NCI-H1092 (cell line): ENCODE measurements around the gene TYW1.
"Not testable (repeated sequence)": the region's sequence is repeated elsewhere in the genome, so short reads cannot be mapped to it uniquely, and the experiment has no call there.

Experiments
- DNase-seq: peaks from one replicate; lab custom pipeline; 2025; lab: John Stamatoyannopoulos, UW

The TYW1 gene, protein sequence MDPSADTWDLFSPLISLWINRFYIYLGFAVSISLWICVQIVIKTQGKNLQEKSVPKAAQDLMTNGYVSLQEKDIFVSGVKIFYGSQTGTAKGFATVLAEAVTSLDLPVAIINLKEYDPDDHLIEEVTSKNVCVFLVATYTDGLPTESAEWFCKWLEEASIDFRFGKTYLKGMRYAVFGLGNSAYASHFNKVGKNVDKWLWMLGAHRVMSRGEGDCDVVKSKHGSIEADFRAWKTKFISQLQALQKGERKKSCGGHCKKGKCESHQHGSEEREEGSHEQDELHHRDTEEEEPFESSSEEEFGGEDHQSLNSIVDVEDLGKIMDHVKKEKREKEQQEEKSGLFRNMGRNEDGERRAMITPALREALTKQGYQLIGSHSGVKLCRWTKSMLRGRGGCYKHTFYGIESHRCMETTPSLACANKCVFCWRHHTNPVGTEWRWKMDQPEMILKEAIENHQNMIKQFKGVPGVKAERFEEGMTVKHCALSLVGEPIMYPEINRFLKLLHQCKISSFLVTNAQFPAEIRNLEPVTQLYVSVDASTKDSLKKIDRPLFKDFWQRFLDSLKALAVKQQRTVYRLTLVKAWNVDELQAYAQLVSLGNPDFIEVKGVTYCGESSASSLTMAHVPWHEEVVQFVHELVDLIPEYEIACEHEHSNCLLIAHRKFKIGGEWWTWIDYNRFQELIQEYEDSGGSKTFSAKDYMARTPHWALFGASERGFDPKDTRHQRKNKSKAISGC

DNA sequence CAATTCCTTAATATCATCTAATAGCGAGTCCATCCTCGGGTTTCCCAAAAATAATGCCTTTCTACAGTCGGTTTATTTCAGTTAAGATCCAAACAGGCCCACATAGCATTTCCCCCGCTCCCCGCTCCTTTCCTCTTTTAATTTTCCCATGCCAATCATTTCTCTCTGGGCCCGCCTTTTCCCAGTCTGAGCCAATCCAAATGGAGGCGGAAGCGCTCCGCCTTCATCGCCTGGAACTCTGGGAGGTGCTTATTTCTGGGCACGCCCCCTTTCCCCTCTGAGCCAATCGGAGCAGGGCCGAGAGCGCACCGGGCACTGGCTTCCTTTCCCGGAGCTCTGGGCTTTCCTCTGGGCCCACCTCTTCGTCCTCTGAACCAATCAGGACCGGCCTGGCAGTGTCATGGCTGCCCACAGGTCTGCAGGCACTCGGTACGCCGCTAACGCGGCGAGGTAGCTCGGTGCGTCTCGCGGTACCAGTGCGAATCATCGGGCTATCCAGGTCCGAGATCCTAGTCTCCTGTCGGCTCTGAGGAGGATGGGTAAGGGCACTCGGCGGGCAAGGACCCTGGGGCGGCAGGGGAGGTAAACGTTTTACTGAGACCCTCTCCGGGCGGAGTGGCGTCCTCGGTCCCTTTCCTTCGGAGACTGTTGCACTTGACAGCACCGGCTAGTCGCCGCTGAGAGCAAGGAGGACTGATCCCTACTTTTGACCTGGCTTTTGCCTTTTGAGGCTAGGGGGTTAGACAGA, at the start of gene TYW1:
Gene TYW1 (plus strand): TSS at position 390 of the 748 bp plus-strand sequence. CDS start 146 bp downstream, at position 536.
- DNase-seq: peak; percentile 99

DNA sequence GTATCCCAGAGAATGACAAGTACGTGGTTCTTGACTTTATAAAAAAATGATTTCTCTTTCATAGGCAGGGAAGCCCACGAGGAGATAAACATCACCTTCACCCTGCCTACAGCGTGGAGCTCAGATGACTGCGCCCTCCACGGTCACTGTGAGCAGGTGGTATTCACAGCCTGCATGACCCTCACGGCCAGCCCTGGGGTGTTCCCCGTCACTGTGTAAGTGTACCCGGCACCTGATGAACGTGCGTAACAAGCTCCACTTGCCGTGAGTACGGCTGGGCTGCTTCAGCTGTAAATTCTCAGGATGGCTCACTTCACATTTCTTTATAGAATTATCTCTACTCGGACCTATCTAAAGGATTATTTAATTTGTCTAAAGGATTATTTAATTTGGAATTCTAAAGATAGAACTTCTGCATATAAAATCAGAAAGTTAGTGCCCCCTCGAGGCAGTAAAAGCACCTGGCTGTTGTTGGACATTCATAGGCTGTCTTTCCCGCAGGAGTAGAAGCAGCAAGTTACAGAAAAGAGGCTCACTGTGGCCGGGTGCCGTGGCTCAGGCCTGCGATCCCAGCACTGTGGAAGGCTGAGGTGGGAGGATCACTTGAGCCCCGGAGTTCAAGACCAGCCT, 48.0 kb upstream of the TYW1 start:
- no peak for DNase-seq

DNA sequence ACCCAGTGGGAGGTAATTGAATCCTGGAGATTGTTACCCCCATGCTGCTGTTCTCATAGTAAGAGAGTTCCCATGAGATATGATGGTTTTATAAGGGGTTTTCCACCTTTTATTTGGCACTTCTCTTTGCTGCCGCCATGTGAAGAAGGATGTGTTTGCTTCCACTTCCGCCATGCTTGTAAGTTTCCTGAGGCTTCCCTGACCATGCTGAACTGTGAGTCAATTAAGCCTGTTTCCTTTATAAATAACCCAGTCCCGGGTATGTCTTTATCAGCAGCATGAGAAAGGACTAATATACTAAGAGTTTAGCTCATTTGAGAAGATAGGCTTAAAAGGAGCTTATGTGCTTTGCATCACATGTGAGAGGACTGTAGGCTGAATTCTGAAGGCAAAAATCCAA, 46.3 kb upstream of the TYW1 start:
- DNase-seq: no peak

DNA sequence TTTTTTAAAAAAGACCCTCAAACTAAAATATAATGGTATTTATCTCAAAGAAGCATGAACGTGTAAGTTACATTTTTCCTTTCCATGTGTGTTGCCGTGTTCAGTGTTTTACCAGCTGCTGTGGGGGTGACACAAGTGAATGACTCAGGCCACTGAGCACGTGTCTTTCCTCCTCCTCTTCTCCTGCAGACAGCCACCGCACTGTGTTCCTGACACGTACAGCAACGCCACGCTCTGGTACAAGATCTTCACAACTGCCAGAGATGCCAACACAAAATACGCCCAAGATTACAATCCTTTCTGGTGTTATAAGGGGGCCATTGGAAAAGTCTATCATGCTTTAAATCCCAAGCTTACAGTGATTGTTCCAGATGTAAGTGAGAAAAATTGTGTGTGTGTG, 45.9 kb upstream of the TYW1 start:
- no peak for DNase-seq

DNA sequence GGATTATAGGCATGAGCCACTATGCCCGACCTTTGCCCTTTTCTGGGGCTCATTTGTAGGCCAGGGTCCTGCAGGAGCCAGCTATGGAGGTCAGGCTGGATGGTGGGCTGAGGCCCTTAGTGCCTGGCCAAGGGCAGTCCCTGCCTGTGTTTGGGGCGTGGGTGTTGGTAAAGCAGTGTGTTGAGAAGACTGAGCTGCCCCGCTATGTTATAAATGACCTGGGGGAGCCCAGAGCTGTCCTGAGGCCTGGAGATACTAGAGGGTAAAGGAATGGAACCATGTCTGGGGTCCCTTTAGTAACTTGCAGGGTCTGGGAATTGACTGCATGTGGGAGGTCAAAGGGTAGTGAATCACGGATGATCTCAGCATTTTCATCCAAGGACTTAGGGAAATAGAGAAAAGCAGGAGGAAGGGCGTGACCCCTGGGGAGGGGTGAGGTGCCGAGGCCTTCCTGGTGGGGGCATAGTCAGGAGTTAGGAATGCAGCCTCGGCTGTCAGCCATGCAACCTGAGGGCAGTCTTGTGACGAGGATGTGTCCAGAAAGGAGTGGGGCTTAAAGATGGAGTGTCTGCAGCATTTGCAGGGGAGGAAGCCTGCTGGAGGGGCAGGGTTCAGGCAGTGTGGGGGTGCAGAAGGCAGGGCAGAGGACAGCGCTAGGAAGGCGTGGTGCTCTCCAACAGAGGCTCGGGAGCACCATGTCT, 44.1 kb upstream of the TYW1 start:
- DNase-seq: no peak

DNA sequence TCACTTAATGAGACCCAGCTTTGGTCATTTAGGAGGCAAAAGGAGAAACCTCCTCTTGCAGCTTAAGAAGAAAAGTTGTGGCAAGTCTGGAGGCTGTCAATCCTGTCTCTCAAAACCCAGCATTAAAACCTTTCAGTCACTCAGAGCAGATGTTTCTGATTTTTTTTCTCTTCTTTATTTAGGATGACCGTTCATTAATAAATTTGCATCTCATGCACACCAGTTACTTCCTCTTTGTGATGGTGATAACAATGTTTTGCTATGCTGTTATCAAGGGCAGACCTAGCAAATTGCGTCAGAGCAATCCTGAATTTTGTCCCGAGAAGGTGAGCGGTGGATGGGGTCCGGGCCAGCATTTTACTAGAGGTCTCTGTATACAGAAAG, 43.6 kb upstream of the TYW1 start:
- DNase-seq: no peak

DNA sequence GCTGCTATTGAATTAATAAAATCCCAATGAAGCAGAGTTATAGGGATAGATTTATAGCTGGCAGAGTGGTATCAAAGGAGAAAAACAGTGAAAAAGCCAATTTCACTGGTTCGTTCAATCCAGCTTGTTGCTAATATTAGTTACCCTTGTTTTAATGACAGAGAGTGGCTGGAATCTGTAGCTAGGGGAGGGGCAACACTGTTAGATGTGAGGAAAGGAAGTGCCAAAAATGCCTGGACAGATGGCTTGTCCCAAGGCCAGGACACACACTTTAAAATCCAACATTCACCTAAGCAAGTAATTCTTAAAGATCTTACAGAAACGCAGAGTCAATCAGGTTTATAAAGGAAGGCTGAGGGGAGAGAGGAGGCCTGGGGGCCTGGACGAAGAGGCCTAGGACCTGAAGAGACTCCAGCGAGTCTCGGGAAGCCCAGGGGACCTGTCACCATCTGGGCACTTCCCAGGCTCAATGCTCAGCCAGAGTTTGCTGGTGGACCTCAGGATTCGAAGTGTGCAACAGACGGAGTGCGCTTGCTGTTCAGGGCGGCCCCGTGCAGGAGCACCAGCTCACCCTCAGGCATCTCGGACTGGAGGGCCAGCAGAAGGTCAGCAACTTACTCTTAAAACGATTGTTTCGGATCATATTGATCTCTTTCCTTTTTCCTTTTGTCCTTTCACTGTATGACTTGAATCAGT, 38.9 kb upstream of the TYW1 start:
- no peak for DNase-seq

DNA sequence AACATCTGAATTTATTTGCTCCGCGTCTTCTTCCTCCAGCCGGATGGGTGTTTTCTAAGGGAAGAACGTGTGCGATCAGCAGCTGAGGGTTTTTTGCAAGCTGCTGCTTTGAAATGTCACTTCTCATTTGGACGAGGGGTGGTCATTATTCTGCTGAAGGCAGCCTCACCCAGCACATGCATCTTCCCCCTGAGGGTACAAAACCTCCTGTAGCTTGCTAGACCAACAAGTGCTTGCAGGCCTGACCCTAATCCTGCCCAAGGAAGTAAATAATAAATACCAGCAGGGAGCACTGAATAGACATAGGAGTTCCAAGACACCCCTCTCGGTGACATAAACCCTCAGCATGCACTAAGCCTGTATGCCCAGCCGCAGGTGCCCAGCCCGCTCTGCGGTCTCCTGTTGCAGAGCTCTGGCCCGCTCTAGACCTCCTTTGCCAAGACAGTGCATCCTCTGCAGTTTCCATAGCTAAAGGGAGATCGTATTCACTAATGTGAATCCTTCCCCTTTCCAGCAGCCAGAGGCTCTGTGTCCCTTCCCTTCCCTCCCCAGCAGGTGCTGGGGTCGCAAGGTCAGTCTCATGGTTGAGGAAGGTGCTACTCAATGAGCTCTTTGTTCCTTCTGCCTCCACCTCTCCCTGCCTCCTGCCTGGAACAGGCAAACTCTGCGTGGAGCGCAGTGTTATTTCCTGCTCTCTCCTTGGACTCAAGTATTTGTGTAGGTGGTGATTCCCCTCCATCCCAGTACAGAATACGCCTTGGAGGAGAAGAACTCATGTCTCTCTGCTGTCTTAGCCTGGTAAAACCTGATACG, 37.9 kb upstream of the TYW1 start:
- DNase-seq: no peak

DNA sequence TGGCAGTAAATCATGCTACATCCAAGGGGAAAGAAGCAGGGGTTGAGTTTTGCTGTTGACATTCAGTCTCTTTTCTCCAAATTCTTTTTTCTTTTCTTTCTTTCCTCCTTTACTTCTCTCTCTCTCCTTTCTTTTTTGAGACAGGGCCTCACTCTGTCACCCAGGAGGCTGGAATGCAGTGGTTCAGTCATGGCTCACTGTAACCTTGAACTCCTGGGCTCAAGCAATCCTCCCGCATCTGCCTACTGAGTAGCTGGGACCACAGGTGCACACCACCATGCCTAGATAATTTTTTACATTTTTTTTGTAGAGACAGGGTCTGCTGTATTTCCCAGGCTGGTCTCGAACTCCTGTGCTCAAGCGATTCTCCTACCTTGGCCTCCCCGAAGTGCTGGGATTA, 36.4 kb upstream of the TYW1 start:
- no peak for DNase-seq

DNA sequence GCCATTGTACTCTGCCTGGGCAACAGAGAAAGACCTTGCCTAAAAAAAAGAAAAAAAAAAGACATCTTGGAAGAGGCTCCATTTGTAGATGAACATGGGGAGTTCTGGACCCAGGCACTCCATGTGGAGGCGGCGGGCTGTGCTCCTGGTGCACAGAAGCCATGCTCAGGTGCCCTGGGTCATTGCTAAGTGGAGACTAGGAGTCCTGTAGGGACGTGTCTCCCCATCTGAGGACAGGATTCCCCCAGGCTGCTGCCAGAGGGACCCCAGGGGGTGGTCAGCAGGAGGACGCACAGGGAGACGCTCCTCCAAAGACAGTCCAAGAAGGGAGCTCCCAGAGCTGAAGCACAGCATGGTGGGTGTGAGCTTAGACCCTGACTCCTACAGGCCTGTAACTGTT, 35.5 kb upstream of the TYW1 start:
- no peak for DNase-seq

DNA sequence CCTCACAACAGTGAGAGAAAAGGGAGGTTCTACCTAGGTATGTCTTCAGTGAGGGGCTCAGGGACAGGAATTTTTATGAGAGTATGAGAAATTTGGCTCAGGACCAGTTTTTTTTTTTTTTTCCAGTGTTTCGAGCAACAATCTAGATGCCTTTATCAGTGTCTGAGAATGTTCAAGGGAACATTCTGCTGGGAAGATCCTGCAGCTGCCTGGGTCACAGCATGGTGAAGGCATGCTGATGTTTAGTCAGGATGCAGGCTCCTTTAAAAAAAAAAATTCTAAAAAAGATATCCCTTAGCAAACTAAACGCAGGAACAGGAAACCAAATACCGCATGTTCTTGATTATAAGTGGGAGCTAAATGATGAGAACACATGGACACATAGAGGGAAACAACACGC, 32.2 kb upstream of the TYW1 start:
- no peak for DNase-seq

DNA sequence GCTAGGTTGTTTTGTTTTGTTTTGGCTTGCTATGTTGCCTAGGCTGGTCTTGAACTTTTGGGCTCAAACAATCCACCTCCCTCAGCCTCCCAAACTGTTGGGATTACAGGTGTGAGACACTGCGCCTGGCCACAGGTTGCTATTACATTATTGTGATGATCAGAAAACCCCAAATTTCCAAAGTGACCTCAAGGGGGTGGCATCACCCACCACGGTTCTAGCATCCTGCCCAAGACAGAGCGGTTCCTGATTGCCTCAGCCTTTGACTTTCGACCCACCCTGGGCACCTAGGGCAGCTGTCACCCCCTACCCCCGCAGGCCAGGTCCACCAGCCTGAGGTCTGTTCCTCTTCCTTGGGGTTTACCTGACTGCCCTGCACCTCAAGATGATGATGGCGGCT, 29.6 kb upstream of the TYW1 start:
- DNase-seq: no peak

DNA sequence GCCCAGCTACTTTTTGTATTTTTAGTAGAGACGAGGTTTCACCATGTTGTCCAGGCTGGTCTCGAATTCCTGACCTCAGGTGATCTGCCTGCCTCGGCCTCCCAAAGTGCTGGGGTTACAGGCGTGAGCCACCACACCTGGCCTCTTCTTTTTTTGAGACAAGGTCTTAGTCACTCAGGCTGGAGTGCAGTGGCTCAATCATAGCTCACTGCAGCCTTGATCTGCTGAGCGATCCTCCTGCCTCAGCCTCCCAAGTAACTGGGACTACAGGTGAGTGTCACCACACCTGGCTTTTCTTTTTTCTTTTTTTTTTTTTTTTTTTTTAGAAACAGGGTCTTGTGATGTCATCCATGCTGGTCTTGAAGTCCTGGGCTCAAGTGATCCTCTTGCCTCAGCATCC, 27.6 kb upstream of the TYW1 start:
- not testable (repeated sequence) for DNase-seq

DNA sequence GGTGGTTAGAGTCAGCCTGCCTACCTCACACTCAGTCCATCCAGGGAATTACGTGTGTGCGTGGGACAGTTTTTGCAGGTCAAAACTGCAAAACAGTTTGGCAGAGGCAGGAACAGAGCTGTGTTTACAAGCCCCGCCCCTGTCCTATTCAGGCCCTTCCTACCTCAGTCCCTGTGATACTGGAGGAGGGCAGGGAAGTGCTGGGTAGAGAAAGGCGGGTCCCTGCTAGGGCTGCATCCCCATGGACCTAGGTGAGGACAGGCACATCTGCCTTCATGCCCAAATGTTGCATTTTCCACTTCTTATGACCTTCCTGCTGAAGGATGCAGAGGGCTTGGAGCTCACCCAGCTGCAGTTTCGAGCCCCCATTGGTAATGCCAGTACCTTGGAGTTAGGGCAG, 26.3 kb upstream of the TYW1 start:
- DNase-seq: no peak

DNA sequence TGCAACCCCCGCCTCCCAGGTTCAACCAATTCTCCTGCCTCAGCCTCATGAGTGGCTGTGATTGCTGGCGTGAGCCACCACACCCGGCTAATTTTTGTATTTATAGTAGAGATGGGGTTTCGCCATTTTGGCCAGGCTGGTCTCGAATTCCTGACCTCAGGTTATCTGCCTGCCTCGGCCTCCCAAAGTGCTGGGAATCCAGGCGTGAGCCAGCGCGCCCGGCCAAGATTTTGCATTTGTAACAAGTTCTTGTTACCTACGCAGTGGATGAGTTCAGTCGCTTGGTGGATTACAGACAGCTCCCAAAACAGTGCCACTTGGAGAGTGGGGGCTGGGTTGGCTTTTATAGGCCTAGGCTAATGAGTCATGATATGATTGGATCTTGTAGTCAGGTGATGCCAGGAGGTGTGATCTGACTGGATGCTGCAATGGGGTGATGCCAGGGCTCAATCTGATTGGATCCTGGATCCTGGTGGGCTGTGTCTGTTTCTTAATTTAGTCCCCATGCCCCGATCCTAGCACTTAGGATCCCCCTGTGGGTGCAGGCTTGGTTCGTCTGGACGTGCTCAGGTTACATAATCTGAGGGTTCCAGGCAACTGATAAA, 21.5 kb upstream of the TYW1 start:
- DNase-seq: no peak

DNA sequence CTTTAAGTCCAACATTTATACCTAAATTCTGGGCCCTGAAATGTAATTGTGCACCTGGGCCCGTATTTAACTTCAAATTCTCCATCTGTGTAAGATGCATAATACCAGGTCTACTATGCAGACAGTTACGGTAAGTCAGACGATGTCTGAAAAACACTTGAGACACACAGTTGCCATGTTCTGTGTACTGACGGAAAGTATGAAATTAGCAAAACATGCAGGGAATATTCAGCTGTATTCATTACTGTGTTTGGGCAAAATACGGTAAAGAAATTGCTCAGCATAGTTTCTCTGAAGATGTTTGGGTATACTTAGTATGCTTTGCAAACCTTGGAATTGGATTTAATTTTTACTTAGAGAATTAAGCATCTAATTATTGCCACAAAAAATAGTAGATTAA, 18.3 kb upstream of the TYW1 start:
- not testable (repeated sequence) for DNase-seq

DNA sequence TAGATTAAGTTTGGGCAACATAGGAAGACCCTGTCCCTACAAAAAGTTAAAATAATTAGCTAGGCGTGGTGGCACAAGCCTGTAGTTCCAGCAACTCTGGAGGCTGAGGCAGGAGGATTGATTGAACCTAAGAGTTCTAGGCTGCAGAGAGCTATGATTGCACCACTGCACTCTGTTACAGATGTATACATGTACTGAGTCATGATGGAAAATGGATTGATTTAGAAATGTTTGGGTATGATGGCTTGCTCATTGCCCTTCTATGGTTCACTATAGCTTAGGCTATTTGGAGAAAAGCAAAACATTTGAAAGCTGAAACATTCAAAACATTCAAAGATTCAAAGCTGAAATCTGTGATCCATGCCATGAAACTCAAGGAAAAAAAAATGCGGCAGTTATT, 17.6 kb upstream of the TYW1 start:
- not testable (repeated sequence) for DNase-seq

DNA sequence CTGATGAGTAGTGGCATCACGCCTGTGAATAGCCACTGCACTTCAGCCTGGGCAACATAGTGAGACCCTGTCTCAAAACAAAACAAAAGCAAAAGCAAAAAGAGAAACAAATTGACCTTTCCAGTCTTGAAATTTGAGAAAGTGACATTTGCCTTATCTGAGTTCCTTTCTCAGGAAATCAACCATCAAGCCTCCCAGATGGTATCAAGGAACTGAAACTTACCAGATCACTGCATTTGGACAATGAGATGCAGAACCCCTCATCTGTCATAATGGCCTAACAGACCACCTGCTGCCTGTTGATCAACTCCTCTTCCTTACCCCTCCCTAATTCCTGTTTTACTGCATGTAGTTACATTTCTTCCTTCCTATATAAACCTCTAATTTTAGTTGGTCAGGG, 16.3 kb upstream of the TYW1 start:
- DNase-seq: not testable (repeated sequence)

DNA sequence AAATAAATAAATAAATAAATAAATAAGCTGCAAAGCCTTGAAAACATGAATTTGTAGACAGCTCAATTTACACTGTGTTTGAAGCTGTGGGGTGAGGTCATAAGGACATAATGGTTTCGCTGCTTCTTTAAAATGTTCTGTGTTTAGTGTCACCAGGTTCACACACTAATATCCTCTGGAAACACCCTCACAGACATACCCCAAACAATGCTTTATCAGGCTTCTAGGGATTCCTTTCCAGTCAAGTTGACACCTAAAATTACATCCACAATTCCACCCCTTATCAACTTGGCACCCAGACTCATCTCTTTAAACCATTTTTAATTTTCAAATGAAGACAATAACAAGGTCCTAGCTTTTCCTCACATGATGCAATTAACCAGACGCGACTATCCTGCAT, 7.1 kb upstream of the TYW1 start:
- not testable (repeated sequence) for DNase-seq

DNA sequence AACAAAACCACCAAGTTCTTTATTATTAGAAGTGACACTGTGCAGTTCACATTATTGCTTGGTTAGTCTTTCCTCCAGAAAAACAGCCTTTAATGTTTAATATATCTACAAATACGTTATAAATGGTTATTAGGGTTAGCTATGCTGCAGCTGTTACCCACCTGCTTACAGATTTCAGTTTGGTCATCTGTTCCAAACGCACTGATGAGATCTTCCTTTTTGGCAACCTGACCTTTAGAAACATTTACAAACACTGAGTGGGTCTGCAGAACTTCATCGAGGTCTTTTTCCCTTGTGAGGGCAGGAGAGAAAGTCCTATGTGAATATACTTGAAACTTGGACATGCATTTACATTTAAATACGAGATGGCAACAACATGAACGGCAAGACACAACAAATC, 2.6 kb upstream of the TYW1 start:
- not testable (repeated sequence) for DNase-seq
